Measurements from ENCODE around the gene SSBP4. TPM values are rescaled to one million over a fixed set of nuclear protein-coding genes. Genes with fewer than 3 reads are reported as not detected.

The SSBP4 gene
- total RNA-seq, 1 experiment from 2014 or later, result 43.4 TPM

- H3K27ac ChIP-seq, result no peak overlapping the region
These were observed 38.5 kb downstream of the SSBP4 start for GRCh38 chr19:18457483-18458331.

GRCh38 chr19:18460900-18461299, 41.7 kb downstream of the SSBP4 start:
- Histone ChIP-seq H3K4me1 (replicated peaks) (peaks cover 23% of the 10 kb centered on the region), H3K9me3 (replicated peaks) (no peaks in the 10 kb centered on the region), H3K4me3 (no peak overlapping the region), H3K27me3 (replicated peaks) (no peaks in the 10 kb centered on the region), H3K36me3 (peaks cover 74% of the 10 kb centered on the region), H3K27ac (no peak overlapping the region)
- DNase-seq (ENCODE audit: low read depth in 1 of 2, low spot score in 2 of 2), result no peak

More at GRCh38 chr19:18457483-18458331, 38.5 kb downstream of the SSBP4 start:
- Histone ChIP-seq H3K36me3 (peaks cover 60% of the 10 kb centered on the region), H3K27me3 (replicated peaks) (no peaks in the 10 kb centered on the region), H3K4me1 (replicated peaks) (peaks cover 42% of the 10 kb centered on the region), H3K9me3 (replicated peaks) (no peaks in the 10 kb centered on the region), H3K4me3 (no peak overlapping the region)
- no peak for DNase-seq (ENCODE audit: low read depth in 1 of 2, low spot score in 2 of 2)

GRCh38 chr19:18461471-18461870, 42.3 kb downstream of the SSBP4 start:
- no peak for DNase-seq (ENCODE audit: low read depth in 1 of 2, low spot score in 2 of 2)
- H3K36me3 ChIP-seq, result peaks cover 72% of the 10 kb centered on the region
- H3K27ac ChIP-seq, result no peak overlapping the region
- H3K9me3 ChIP-seq (replicated peaks), result no peaks in the 10 kb centered on the region
- no peak overlapping the region for H3K4me3 ChIP-seq
- H3K4me1 ChIP-seq (replicated peaks), result peaks cover 23% of the 10 kb centered on the region
- H3K27me3 ChIP-seq (replicated peaks), result no peaks in the 10 kb centered on the region

GRCh38 chr19:18464646-18465045, 45.4 kb downstream of the SSBP4 start:
- no peaks in the 10 kb centered on the region for H3K27me3 ChIP-seq (replicated peaks)
- H3K9me3 ChIP-seq (replicated peaks), result no peaks in the 10 kb centered on the region
- no peak overlapping the region for H3K27ac ChIP-seq
- H3K4me1 ChIP-seq (replicated peaks), result peaks cover 25% of the 10 kb centered on the region
- H3K36me3 ChIP-seq, result peaks cover 60% of the 10 kb centered on the region
- no peak overlapping the region for H3K4me3 ChIP-seq
- no peak for DNase-seq (ENCODE audit: low read depth in 1 of 2, low spot score in 2 of 2)

GRCh38 chr19:18465214-18465963, 46.2 kb downstream of the SSBP4 start:
- Histone ChIP-seq H3K9me3 (replicated peaks) (no peaks in the 10 kb centered on the region), H3K36me3 (peaks cover 60% of the 10 kb centered on the region), H3K27ac (no peak overlapping the region), H3K4me3 (no peak overlapping the region), H3K4me1 (replicated peaks) (peaks cover 18% of the 10 kb centered on the region), H3K27me3 (replicated peaks) (no peaks in the 10 kb centered on the region)
- DNase-seq (ENCODE audit: low read depth in 1 of 2, low spot score in 2 of 2), result no peak

- no peak for DNase-seq (ENCODE audit: low read depth in 1 of 2, low spot score in 2 of 2)
- Histone ChIP-seq H3K27ac (no peak overlapping the region), H3K36me3 (peaks cover 60% of the 10 kb centered on the region), H3K27me3 (replicated peaks) (no peaks in the 10 kb centered on the region), H3K4me1 (replicated peaks) (peaks cover 12% of the 10 kb centered on the region), H3K4me3 (no peak overlapping the region), H3K9me3 (replicated peaks) (no peaks in the 10 kb centered on the region)
These were observed 46.8 kb downstream of the SSBP4 start for GRCh38 chr19:18465964-18466339.

- Histone ChIP-seq H3K27me3 (replicated peaks) (no peaks in the 10 kb centered on the region), H3K27ac (no peak overlapping the region), H3K9me3 (replicated peaks) (no peaks in the 10 kb centered on the region), H3K36me3 (peaks cover 56% of the 10 kb centered on the region), H3K4me1 (replicated peaks) (peaks cover 12% of the 10 kb centered on the region), H3K4me3 (no peak overlapping the region)
- no peak for DNase-seq (ENCODE audit: low read depth in 1 of 2, low spot score in 2 of 2)
These were observed 47.2 kb downstream of the SSBP4 start for GRCh38 chr19:18466354-18466753.

GRCh38 chr19:18467978-18468377, 48.8 kb downstream of the SSBP4 start:
- Histone ChIP-seq H3K36me3 (peaks cover 50% of the 10 kb centered on the region), H3K4me1 (replicated peaks) (peaks cover 6% of the 10 kb centered on the region), H3K4me3 (no peak overlapping the region), H3K9me3 (replicated peaks) (no peaks in the 10 kb centered on the region), H3K27me3 (replicated peaks) (no peaks in the 10 kb centered on the region), H3K27ac (no peak overlapping the region)
- DNase-seq (ENCODE audit: low read depth in 1 of 2, low spot score in 2 of 2), result no peak

GRCh38 chr19:18468517-18468916, 49.3 kb downstream of the SSBP4 start:
- Histone ChIP-seq H3K9me3 (replicated peaks) (no peaks in the 10 kb centered on the region), H3K27ac (no peak overlapping the region), H3K36me3 (peaks cover 48% of the 10 kb centered on the region), H3K4me1 (replicated peaks) (peaks cover 9% of the 10 kb centered on the region), H3K27me3 (replicated peaks) (no peaks in the 10 kb centered on the region), H3K4me3 (no peak overlapping the region)
- DNase-seq (ENCODE audit: low read depth in 1 of 2, low spot score in 2 of 2), result no peak

- DNase-seq (ENCODE audit: low read depth in 1 of 2, low spot score in 2 of 2), result peak; percentile 46 to 65
These were observed 50.1 kb downstream of the SSBP4 start for GRCh38 chr19:18469069-18469846.

GRCh38 chr19:18470787-18471186, 51.6 kb downstream of the SSBP4 start:
- H3K36me3 ChIP-seq, result peaks cover 41% of the 10 kb centered on the region
- no peak overlapping the region for H3K4me3 ChIP-seq
- H3K4me1 ChIP-seq (replicated peaks), result peaks cover 9% of the 10 kb centered on the region
- no peak overlapping the region for H3K27ac ChIP-seq
- no peaks in the 10 kb centered on the region for H3K27me3 ChIP-seq (replicated peaks)
- DNase-seq (ENCODE audit: low read depth in 1 of 2, low spot score in 2 of 2), result no peak
- H3K9me3 ChIP-seq (replicated peaks), result no peaks in the 10 kb centered on the region

More at GRCh38 chr19:18469069-18469846, 50.1 kb downstream of the SSBP4 start:
- Histone ChIP-seq H3K4me1 (replicated peaks) (peaks cover 9% of the 10 kb centered on the region), H3K9me3 (replicated peaks) (no peaks in the 10 kb centered on the region), H3K4me3 (no peak overlapping the region), H3K27me3 (replicated peaks) (no peaks in the 10 kb centered on the region), H3K27ac (no peak overlapping the region), H3K36me3 (peaks cover 48% of the 10 kb centered on the region)

- H3K27me3 ChIP-seq (replicated peaks), result no peaks in the 10 kb centered on the region
- no peak overlapping the region for H3K4me3 ChIP-seq
- H3K9me3 ChIP-seq (replicated peaks), result no peaks in the 10 kb centered on the region
- peaks cover 33% of the 10 kb centered on the region for H3K36me3 ChIP-seq
- DNase-seq (ENCODE audit: low read depth in 1 of 2, low spot score in 2 of 2), result no peak
- peaks cover 5% of the 10 kb centered on the region for H3K4me1 ChIP-seq (replicated peaks)
- H3K27ac ChIP-seq, result no peak overlapping the region
These were observed 54.0 kb downstream of the SSBP4 start for GRCh38 chr19:18473003-18473705.

GRCh38 chr19:18473706-18474087, 54.5 kb downstream of the SSBP4 start:
- no peak overlapping the region for H3K4me3 ChIP-seq
- H3K9me3 ChIP-seq (replicated peaks), result no peaks in the 10 kb centered on the region
- H3K27me3 ChIP-seq (replicated peaks), result no peaks in the 10 kb centered on the region
- no peak for DNase-seq (ENCODE audit: low read depth in 1 of 2, low spot score in 2 of 2)
- no peak overlapping the region for H3K27ac ChIP-seq
- H3K4me1 ChIP-seq (replicated peaks), result peaks cover 10% of the 10 kb centered on the region
- peaks cover 35% of the 10 kb centered on the region for H3K36me3 ChIP-seq

Measured in SJSA1 (cell line).